GM12891 (cell line): ENCODE data around the gene PGR.

Experiments used
- POLR2A ChIP-seq: IDR thresholded peaks from 2 replicates; pipeline ENCODE4 v1.6.1; 2011; ENCODE audit warnings: low read depth, low read length, control low read depth
- POLR2AphosphoS5 ChIP-seq: IDR thresholded peaks from 2 replicates; pipeline ENCODE4 v1.6.1; 2011; ENCODE audit warnings: low read depth, low read length, control low read depth
- SPI1 ChIP-seq: IDR thresholded peaks from 2 replicates; pipeline ENCODE4 v1.6.1; 2011; ENCODE audit warnings: low read depth, low read length, control low read depth
- TAF1 ChIP-seq: IDR thresholded peaks from 2 replicates; pipeline ENCODE4 v1.6.1; 2011; ENCODE audit warnings: low read depth, low read length, control low read depth

DNA sequence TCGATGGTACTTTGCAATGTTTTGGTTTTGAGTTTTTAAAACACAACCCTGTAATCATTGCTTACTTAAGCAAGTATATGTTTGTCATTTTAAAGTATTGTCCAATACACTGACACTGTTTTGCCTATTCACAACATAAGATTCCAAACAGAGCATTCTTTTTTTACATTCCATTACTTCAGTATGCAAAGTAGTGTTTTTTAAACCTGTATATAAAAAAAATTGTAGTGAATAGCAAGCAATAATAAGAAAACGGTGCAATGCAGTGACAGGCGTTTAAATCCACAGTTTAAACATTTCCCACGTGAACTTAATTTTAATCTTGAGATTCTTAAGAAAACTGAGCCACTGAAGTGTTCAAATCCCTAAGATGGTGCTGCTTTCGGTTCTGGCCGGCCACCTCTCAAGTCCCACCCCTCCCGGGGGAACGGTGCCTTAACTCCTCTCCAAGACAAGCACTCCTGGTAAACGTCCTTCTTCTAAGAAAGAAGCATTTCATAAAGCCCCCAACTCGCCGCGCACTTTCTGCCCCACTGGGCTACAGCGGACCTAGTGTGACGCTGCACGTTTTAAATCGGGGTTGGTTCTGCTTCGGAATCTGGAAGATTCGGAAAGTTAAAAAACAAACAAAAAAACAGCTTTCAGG is 2.9 kb downstream of the PGR start:
- TF ChIP-seq POLR2A (no peak), POLR2AphosphoS5 (no peak), TAF1 (no peak), SPI1 (no peak)
